ENCODE results near the gene CIRBP.

Gene CIRBP

GRCh38 chr19:1226227-1226518 lies 43.0 kb upstream of the CIRBP start:
- Histone ChIP-seq H3K27me3 (ENCODE audit: insufficient read depth, low read length) (no peaks in the 10 kb centered on the region), H3K4me1 (ENCODE audit: insufficient read depth, low read length) (no peaks in the 10 kb centered on the region), H3K36me3 (ENCODE audit: insufficient read depth, low read length) (peaks cover 36% of the 10 kb centered on the region), H3K27ac (ENCODE audit: low read depth, low read length) (no peak overlapping the region), H3K9ac (ENCODE audit: low read depth, low read length) (no peak overlapping the region), H3K4me3 (ENCODE audit: low read length) (no peak overlapping the region), H3K9me3 (ENCODE audit: insufficient read depth, low read depth, low read length) (no peaks in the 10 kb centered on the region)
- 96% methylated on average over 11 of the region's 11 CpGs for WGBS

DNA sequence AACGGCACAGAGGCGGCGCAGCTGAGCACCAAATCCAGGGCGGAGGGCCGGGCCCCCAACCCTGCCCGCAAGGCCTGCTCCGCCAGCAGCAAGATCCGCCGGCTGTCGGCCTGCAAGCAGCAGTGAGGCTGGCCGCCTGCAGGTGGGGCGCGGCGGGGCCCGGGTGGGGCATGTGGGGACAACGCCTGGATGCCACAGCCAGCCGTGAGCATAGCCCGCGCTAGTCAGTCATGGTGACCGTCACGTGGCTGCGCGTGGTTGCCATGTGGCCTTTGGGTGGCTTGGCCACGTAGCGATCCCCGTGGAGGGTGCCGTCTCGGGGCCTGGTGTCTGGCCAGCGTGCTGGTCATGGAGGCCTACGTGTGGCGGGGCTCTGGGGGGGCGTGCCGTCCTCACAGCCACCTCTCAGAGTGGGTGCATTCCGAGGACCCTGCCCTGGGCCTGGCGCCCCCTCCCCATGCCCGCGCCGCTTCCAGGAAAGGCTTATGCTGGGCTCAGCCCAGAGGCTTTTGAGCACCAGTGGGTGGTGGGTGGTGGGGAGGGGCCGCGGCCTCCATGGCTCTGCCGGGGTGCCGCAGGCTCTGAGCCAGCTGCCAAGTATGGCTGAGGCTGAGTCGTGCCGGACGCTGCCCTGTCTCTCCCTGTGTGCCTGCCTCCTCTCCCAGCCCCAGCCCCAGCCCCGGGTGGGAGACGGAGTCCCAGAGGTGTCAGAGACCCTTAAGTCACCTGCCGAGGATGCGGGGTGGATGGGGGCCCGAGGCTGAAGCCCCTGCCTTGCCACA lies 42.4 kb upstream of the CIRBP start:
- H3K27ac ChIP-seq (ENCODE audit: low read depth, low read length), result no peak overlapping the region
- no peaks in the 10 kb centered on the region for H3K9me3 ChIP-seq (ENCODE audit: insufficient read depth, low read depth, low read length)
- H3K4me3 ChIP-seq (ENCODE audit: low read length), result no peak overlapping the region
- H3K9ac ChIP-seq (ENCODE audit: low read depth, low read length), result no peak overlapping the region
- H3K27me3 ChIP-seq (ENCODE audit: insufficient read depth, low read length), result no peaks in the 10 kb centered on the region
- peaks cover 35% of the 10 kb centered on the region for H3K36me3 ChIP-seq (ENCODE audit: insufficient read depth, low read length)
- H3K4me1 ChIP-seq (ENCODE audit: insufficient read depth, low read length), result no peaks in the 10 kb centered on the region
- WGBS, result 96% methylated on average over 50 of the region's 50 CpGs

DNA sequence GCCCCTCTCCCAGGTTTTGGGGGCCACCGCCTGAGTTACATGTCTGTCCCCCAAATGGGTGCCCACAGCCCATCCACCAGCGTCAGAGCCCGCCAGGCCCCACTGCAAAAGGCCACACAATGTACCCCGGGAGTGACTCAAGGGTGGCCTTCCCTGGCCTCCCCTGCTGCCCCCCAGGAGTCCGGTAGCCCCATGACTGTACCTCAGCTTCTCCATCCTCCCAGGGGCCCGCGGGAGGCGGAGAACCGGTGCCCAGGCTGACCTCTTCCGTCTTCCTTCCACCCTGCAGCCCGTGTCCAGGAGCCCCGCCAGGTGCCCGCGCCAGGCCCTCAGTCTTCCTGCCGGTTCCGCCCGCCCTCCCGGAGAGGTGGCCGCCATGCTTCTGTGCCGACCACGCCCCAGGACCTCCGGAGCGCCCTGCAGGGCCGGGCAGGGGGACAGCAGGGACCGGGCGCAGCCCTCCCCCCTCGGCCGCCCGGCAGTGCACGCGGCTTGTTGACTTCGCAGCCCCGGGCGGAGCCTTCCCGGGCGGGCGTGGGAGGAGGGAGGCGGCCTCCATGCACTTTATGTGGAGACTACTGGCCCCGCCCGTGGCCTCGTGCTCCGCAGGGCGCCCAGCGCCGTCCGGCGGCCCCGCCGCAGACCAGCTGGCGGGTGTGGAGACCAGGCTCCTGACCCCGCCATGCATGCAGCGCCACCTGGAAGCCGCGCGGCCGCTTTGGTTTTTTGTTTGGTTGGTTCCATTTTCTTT lies 41.7 kb upstream of the CIRBP start:
- no peaks in the 10 kb centered on the region for H3K9me3 ChIP-seq (ENCODE audit: insufficient read depth, low read depth, low read length)
- H3K9ac ChIP-seq (ENCODE audit: low read depth, low read length), result no peak overlapping the region
- H3K4me1 ChIP-seq (ENCODE audit: insufficient read depth, low read length), result no peaks in the 10 kb centered on the region
- H3K27ac ChIP-seq (ENCODE audit: low read depth, low read length), result no peak overlapping the region
- 96% methylated on average over 56 of the region's 56 CpGs for WGBS
- no peaks in the 10 kb centered on the region for H3K27me3 ChIP-seq (ENCODE audit: insufficient read depth, low read length)
- no peak overlapping the region for H3K4me3 ChIP-seq (ENCODE audit: low read length)
- peaks cover 31% of the 10 kb centered on the region for H3K36me3 ChIP-seq (ENCODE audit: insufficient read depth, low read length)

DNA sequence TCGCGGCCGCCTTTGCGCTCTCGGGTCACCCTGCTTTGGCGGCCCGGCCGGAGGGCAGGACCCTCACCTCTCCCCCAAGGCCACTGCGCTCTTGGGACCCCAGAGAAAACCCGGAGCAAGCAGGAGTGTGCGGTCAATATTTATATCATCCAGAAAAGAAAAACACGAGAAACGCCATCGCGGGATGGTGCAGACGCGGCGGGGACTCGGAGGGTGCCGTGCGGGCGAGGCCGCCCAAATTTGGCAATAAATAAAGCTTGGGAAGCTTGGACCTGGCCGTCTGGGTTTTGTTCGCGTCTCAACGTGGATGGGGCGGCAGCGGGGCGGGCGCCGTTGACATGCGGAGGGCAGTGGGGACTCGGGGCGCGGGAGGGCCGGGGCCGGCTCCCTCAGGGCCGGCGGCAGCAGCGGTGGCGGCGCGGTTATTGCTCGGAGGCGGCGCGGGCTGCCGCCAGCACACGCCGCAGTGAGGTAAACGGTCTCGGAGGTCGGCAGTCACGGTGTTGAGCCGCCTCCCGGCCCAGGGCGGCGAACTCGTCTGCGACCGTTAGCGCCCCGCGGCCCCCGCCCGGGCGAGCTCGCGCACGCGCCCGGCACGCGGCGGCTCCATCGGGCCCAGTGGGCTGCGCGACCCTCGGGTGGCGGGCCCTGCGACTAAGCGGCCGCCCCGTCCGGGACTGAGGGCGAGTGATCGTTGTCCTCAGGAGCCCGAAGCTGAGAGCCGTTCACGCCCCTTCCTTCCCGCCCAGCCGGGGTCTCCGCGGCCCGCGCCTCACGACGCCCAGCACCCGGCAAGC lies 40.8 kb upstream of the CIRBP start:
- no peak overlapping the region for H3K4me3 ChIP-seq (ENCODE audit: low read length)

GRCh38 chr19:1229056-1229923 lies 39.8 kb upstream of the CIRBP start:
- WGBS, result 97% methylated on average over 158 of the region's 158 CpGs
- Histone ChIP-seq H3K9ac (ENCODE audit: low read depth, low read length) (no peak overlapping the region), H3K27ac (ENCODE audit: low read depth, low read length) (no peak overlapping the region), H3K4me1 (ENCODE audit: insufficient read depth, low read length) (no peaks in the 10 kb centered on the region), H3K36me3 (ENCODE audit: insufficient read depth, low read length) (peaks cover 29% of the 10 kb centered on the region), H3K4me3 (ENCODE audit: low read length) (no peak overlapping the region), H3K27me3 (ENCODE audit: insufficient read depth, low read length) (no peaks in the 10 kb centered on the region), H3K9me3 (ENCODE audit: insufficient read depth, low read depth, low read length) (no peaks in the 10 kb centered on the region)

More for the DNA sequence above, 40.8 kb upstream of the CIRBP start:
- Histone ChIP-seq H3K36me3 (ENCODE audit: insufficient read depth, low read length) (peaks cover 28% of the 10 kb centered on the region), H3K4me1 (ENCODE audit: insufficient read depth, low read length) (no peaks in the 10 kb centered on the region), H3K27ac (ENCODE audit: low read depth, low read length) (no peak overlapping the region), H3K9me3 (ENCODE audit: insufficient read depth, low read depth, low read length) (no peaks in the 10 kb centered on the region), H3K9ac (ENCODE audit: low read depth, low read length) (no peak overlapping the region), H3K27me3 (ENCODE audit: insufficient read depth, low read length) (no peaks in the 10 kb centered on the region)
- WGBS, result 95% methylated on average over 100 of the region's 100 CpGs

DNA sequence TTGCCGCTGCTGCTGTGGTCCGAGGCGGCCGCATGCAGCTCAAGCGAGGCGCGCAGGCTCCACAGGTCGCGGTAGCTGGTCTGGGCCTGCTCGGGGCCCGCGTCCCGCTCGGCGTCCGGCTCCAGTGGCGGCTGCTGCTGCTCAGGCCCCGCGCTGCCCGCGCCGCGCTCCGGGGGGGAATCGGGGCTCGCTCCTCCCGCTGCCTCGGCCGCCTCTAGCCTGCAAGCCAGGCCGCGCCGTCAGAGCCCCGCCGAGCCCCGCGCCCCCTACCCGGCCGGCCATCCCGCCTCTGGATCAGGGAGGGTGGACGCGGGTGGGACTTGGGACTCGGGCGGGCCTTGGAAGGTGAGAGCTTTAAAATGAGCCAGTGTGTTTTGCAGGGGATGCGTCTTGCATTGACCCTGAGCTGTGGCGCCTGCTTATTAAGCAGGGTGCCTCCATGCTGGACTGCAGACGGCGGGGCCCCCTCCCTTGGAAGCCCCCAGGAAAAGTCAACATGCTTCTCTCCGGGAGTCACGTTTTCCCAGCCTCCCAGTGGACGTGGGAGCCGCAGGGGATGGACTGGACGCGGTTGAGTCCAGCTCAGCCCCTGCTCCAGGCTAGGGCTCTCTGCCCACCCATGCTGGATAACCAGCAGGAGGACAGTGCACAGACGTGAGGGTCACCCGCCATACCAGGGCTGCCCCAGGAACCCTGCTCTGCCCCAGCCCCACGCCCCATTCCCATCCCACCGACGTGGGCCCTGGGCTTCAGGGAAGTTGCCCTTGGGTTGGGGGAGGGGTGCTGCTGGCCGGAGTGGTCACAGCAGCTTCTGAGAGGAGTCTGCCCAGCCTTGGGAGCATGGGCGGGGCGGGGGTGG lies 39.0 kb upstream of the CIRBP start:
- Histone ChIP-seq H3K4me3 (ENCODE audit: low read length) (no peak overlapping the region), H3K27me3 (ENCODE audit: insufficient read depth, low read length) (no peaks in the 10 kb centered on the region), H3K36me3 (ENCODE audit: insufficient read depth, low read length) (peaks cover 38% of the 10 kb centered on the region)

DNA sequence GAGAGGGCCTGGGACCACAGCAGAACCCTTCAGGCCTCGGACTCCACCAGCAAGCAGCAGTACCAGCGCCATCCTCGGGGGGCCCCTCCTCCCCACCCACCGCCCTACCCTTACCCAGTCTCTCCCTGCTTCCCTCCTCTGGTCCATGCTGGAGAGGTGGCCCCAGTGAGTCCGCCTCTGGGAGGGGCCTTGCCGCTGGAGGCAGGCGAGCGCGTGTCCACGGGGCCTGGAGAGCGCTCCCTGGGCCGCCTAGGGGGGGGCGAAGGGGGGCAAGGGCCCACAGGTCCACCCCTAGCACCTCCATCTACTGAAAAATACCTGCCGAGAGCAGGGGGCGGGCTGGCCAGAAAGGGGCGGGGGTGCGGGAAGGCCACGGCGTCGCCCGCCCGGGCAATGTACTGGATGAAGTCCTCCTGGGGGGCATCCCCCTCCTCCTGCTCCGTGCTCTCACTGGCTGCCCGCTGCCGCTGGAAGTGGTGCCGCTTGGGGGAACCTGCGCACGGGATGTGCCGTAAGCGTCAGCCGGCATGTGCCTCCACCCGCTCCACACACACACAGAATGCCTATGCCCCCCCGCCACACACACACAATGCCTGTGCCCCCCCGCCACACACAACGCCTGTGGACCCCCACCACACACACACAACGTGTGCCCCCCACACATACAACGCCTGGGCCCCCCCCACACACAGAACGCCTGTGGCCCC lies 38.2 kb upstream of the CIRBP start:
- no peak overlapping the region for H3K27ac ChIP-seq (ENCODE audit: low read depth, low read length)
- H3K4me3 ChIP-seq (ENCODE audit: low read length), result no peak overlapping the region
- 86% methylated on average over 32 of the region's 38 CpGs for WGBS
- peaks cover 46% of the 10 kb centered on the region for H3K36me3 ChIP-seq (ENCODE audit: insufficient read depth, low read length)
- H3K9me3 ChIP-seq (ENCODE audit: insufficient read depth, low read depth, low read length), result no peaks in the 10 kb centered on the region
- H3K9ac ChIP-seq (ENCODE audit: low read depth, low read length), result no peak overlapping the region
- no peaks in the 10 kb centered on the region for H3K27me3 ChIP-seq (ENCODE audit: insufficient read depth, low read length)
- no peaks in the 10 kb centered on the region for H3K4me1 ChIP-seq (ENCODE audit: insufficient read depth, low read length)

More for the DNA sequence above, 39.0 kb upstream of the CIRBP start:
- Histone ChIP-seq H3K27ac (ENCODE audit: low read depth, low read length) (no peak overlapping the region), H3K9ac (ENCODE audit: low read depth, low read length) (no peak overlapping the region), H3K4me1 (ENCODE audit: insufficient read depth, low read length) (no peaks in the 10 kb centered on the region), H3K9me3 (ENCODE audit: insufficient read depth, low read depth, low read length) (no peaks in the 10 kb centered on the region)
- WGBS, result 92% methylated on average over 61 of the region's 61 CpGs

- no peak overlapping the region for H3K27ac ChIP-seq (ENCODE audit: low read depth, low read length)
- WGBS, result 91% methylated on average over 15 of the region's 15 CpGs
Observed at GRCh38 chr19:1231729-1232637, 37.1 kb upstream of the CIRBP start.

GRCh38 chr19:1232652-1233072 lies 36.5 kb upstream of the CIRBP start:
- Histone ChIP-seq H3K4me3 (ENCODE audit: low read length) (no peak overlapping the region), H3K9ac (ENCODE audit: low read depth, low read length) (no peak overlapping the region), H3K36me3 (ENCODE audit: insufficient read depth, low read length) (peaks cover 39% of the 10 kb centered on the region), H3K4me1 (ENCODE audit: insufficient read depth, low read length) (no peaks in the 10 kb centered on the region), H3K27me3 (ENCODE audit: insufficient read depth, low read length) (no peaks in the 10 kb centered on the region), H3K27ac (ENCODE audit: low read depth, low read length) (no peak overlapping the region), H3K9me3 (ENCODE audit: insufficient read depth, low read depth, low read length) (no peaks in the 10 kb centered on the region)
- 84% methylated on average over 15 of the region's 15 CpGs for WGBS

More at GRCh38 chr19:1231729-1232637, 37.1 kb upstream of the CIRBP start:
- no peak overlapping the region for H3K4me3 ChIP-seq (ENCODE audit: low read length)
- no peaks in the 10 kb centered on the region for H3K27me3 ChIP-seq (ENCODE audit: insufficient read depth, low read length)
- no peak overlapping the region for H3K9ac ChIP-seq (ENCODE audit: low read depth, low read length)
- no peaks in the 10 kb centered on the region for H3K9me3 ChIP-seq (ENCODE audit: insufficient read depth, low read depth, low read length)
- peaks cover 44% of the 10 kb centered on the region for H3K36me3 ChIP-seq (ENCODE audit: insufficient read depth, low read length)
- H3K4me1 ChIP-seq (ENCODE audit: insufficient read depth, low read length), result no peaks in the 10 kb centered on the region
